SU-DHL-6 (cell line): ENCODE data around the gene SERPINA6.

Experiments
- CTCF ChIP-seq: fragments of 200-600 bp; sonication (generic); IDR thresholded peaks from one replicate; pipeline ENCODE4 v1.5.1; 2017; ENCODE audit warnings: antibody characterized with exemption, mild to moderate bottlenecking, low read length, moderate library complexity; ENCODE audit not compliant: insufficient read depth, poor library complexity, severe bottlenecking
- EZH2phosphoT487 ChIP-seq: fragments of 200-600 bp; sonication (generic), shearing (Covaris generic); conservative IDR thresholded peaks from 2 replicates; pipeline ENCODE4 v1.6.1; 2018; ENCODE audit warnings: mild to moderate bottlenecking, antibody characterized with exemption, low read length, moderate library complexity, mixed read lengths

- TF ChIP-seq CTCF = no peak
- TF ChIP-seq EZH2phosphoT487 = no peak
These were observed 9.0 kb downstream of the SERPINA6 start for GRCh38 chr14:94313991-94314655.
